Lower lobe of right lung (tissue), 2 donors: Measurements from ENCODE around the gene ITPKC. TPM values are rescaled to one million over a fixed set of nuclear protein-coding genes. Genes with fewer than 3 reads are reported as not detected.

Source experiments
- ATAC-seq, 2 donors: fragments of 200-7000 bp; cut with Tn5 transposase; one replicate each; pipeline ENCODE4 v1.9.1; 2020 to 2022; ENCODE audit warnings: mild to moderate bottlenecking in 2 of 2, moderate library complexity in 2 of 2
- DNase-seq: peaks from one replicate; pipeline ENCODE4 v3.0.0-alpha.2; 2020
- H3K27ac ChIP-seq: fragments of 200-600 bp; one replicate; pipeline ENCODE4 v1.8.0; 2022
- H3K27me3 ChIP-seq: fragments of 200-600 bp; one replicate; pipeline ENCODE4 v1.8.0; 2022; ENCODE audit warnings: low read depth
- H3K36me3 ChIP-seq: fragments of 200-600 bp; one replicate; pipeline ENCODE4 v1.8.0; 2022; ENCODE audit warnings: mild to moderate bottlenecking
- H3K4me1 ChIP-seq: fragments of 200-600 bp; one replicate; pipeline ENCODE4 v1.8.0; 2022
- H3K4me3 ChIP-seq: fragments of 200-600 bp; one replicate; pipeline ENCODE4 v1.8.0; 2022; ENCODE audit warnings: mild to moderate bottlenecking
- H3K9me3 ChIP-seq: fragments of 200-600 bp; one replicate; pipeline ENCODE4 v1.8.0; 2022
- CTCF ChIP-seq: fragments of 200-600 bp; IDR thresholded peaks from one replicate; pipeline ENCODE4 v1.8.0; 2022; ENCODE audit warnings: antibody characterized with exemption, mild to moderate bottlenecking
- intact Hi-C: fragments of 100-400 bp; cut with DNase I; formaldehyde crosslinking; loops from one replicate; pipeline ENCODE4 v1.11.0; 2022
- total RNA-seq: library from RNA; stranded (reverse); fragmentation: NEBNext Ultra II Directional; extraction: Animal tissue kit (Norgen Biotek cat#: 25700); gene quantifications from one replicate; pipeline ENCODE4 v1.2.1, GENCODE V29; 2021
- donor health status: DM: no; HTN: yes; CAD: no; lungs with severe emphysema.

ITPKC gene
- total RNA-seq, 1 donor from 2014 or later = 34.9 TPM

GRCh38 chr19:40733149-40733548 is 16.2 kb downstream of the ITPKC start:
- DNase-seq (no peak), ATAC-seq (no peak)
- intact Hi-C loops = no loop called here
- Histone ChIP-seq H3K9me3 (no peaks in the 10 kb centered on the region), H3K4me3 (no peak overlapping the region), H3K36me3 (peaks cover 100% of the 10 kb centered on the region), H3K27ac (no peak overlapping the region), H3K27me3 (no peaks in the 10 kb centered on the region), H3K4me1 (no peaks in the 10 kb centered on the region)
- no peak for TF ChIP-seq CTCF

GRCh38 chr19:40735013-40735771 is 18.3 kb downstream of the ITPKC start:
- TF ChIP-seq CTCF = no peak
- ATAC-seq (peak; percentile 45 to 62), DNase-seq (no peak)
- no peaks in the 10 kb centered on the region for H3K9me3 ChIP-seq
- no peaks in the 10 kb centered on the region for H3K27me3 ChIP-seq
- peaks cover 5% of the 10 kb centered on the region for H3K4me1 ChIP-seq
- H3K27ac ChIP-seq = peak overlapping the region; percentile 24
- H3K36me3 ChIP-seq = peaks cover 100% of the 10 kb centered on the region
- no peak overlapping the region for H3K4me3 ChIP-seq
- intact Hi-C loops = no loop called here

- TF ChIP-seq CTCF = no peak
- Histone ChIP-seq H3K27ac (peak overlapping the region; percentile 27), H3K4me1 (peaks cover 11% of the 10 kb centered on the region), H3K9me3 (no peaks in the 10 kb centered on the region), H3K27me3 (no peaks in the 10 kb centered on the region), H3K36me3 (peaks cover 95% of the 10 kb centered on the region), H3K4me3 (no peak overlapping the region)
- DNase-seq (no peak), ATAC-seq (no peak)
- intact Hi-C loops = no loop called here
Observed at GRCh38 chr19:40736661-40737060, 19.7 kb downstream of the ITPKC start.

GRCh38 chr19:40737102-40737644 is 20.3 kb downstream of the ITPKC start:
- ATAC-seq (no peak), DNase-seq (no peak)
- TF ChIP-seq CTCF = no peak
- intact Hi-C loops = no loop called here
- H3K4me3 ChIP-seq = no peak overlapping the region
- peaks cover 11% of the 10 kb centered on the region for H3K4me1 ChIP-seq
- no peaks in the 10 kb centered on the region for H3K27me3 ChIP-seq
- H3K36me3 ChIP-seq = peaks cover 90% of the 10 kb centered on the region
- no peaks in the 10 kb centered on the region for H3K9me3 ChIP-seq
- H3K27ac ChIP-seq = no peak overlapping the region

GRCh38 chr19:40739030-40739839 is 22.3 kb downstream of the ITPKC start:
- Histone ChIP-seq H3K27ac (peak overlapping the region; percentile 75), H3K36me3 (peaks cover 69% of the 10 kb centered on the region), H3K4me1 (peaks cover 14% of the 10 kb centered on the region), H3K9me3 (no peaks in the 10 kb centered on the region), H3K27me3 (no peaks in the 10 kb centered on the region), H3K4me3 (no peak overlapping the region)
- DNase-seq = no peak
- no peak for ATAC-seq
- intact Hi-C loops = no loop called here
- no peak for TF ChIP-seq CTCF
